ENCODE measurements around the gene VASN.

The VASN gene

DNA sequence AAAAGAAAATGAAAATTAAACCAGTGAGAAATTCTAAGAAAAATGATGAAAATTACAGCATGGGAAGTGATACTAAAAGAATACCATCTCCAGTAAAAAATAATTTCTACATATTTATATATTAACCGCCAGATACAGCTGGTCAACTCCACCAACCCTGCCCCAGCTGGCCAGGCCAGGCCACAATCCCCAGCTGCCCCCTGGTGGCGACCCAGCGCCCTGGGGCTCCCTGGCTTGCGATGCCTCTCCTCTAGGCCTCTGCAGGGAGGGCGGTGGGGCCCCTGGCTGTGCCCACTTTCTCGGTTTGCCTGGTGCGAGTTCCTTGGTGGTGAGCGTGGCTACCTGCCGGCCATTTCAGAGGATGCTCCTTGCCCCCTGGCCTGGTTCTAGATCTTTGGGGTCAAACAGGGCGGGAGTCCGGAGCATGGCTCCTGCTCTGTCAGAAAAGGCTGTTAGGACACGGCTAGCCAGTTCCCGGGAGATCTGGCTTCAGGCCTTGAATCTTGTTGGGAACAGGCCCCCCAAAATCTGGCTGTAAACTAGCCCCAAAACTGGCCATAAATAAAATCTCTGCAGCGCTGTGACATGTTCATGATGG is 41.3 kb upstream of the VASN start:
- H3K36me3 ChIP-seq (ENCODE audit: control insufficient read depth, low read length), result no peaks in the 10 kb centered on the region
- peaks cover 21% of the 10 kb centered on the region for H3K27me3 ChIP-seq (ENCODE audit: control insufficient read depth, low read length)
- H3K4me3 ChIP-seq (ENCODE audit: low read length), result no peak overlapping the region
- no peaks in the 10 kb centered on the region for H3F3A ChIP-seq (ENCODE audit: control insufficient read depth, insufficient read depth)
- H3K27ac ChIP-seq (ENCODE audit: low read depth, low read length), result no peak overlapping the region
- H3K4me1 ChIP-seq (ENCODE audit: control insufficient read depth, low read length), result peaks cover 16% of the 10 kb centered on the region
- no peak overlapping the region for H3K4me2 ChIP-seq (ENCODE audit: low read length)
- TF ChIP-seq, protein P1, sequence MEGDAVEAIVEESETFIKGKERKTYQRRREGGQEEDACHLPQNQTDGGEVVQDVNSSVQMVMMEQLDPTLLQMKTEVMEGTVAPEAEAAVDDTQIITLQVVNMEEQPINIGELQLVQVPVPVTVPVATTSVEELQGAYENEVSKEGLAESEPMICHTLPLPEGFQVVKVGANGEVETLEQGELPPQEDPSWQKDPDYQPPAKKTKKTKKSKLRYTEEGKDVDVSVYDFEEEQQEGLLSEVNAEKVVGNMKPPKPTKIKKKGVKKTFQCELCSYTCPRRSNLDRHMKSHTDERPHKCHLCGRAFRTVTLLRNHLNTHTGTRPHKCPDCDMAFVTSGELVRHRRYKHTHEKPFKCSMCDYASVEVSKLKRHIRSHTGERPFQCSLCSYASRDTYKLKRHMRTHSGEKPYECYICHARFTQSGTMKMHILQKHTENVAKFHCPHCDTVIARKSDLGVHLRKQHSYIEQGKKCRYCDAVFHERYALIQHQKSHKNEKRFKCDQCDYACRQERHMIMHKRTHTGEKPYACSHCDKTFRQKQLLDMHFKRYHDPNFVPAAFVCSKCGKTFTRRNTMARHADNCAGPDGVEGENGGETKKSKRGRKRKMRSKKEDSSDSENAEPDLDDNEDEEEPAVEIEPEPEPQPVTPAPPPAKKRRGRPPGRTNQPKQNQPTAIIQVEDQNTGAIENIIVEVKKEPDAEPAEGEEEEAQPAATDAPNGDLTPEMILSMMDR (IDR thresholded peaks at IDR 0.05; ENCODE audit: low read depth, low read length, poor library complexity, severe bottlenecking), result peak; percentile 86
- TF ChIP-seq EZH2phosphoT487 (IDR thresholded peaks at IDR 0.05; ENCODE audit: borderline replicate concordance, low read length), result no peak
- H3K9me2 ChIP-seq (replicated peaks; ENCODE audit: control insufficient read depth, low read length), result no peaks in the 10 kb centered on the region
- H3K79me2 ChIP-seq (ENCODE audit: control insufficient read depth, low read length), result no peaks in the 10 kb centered on the region
- H4K20me1 ChIP-seq (ENCODE audit: control insufficient read depth, insufficient read depth, low read depth, low read length), result no peaks in the 10 kb centered on the region; the same call in 1 of the 2 replicates
- H3K9me3 ChIP-seq (ENCODE audit: control insufficient read depth, insufficient read depth, low read length), result no peaks in the 10 kb centered on the region

DNA sequence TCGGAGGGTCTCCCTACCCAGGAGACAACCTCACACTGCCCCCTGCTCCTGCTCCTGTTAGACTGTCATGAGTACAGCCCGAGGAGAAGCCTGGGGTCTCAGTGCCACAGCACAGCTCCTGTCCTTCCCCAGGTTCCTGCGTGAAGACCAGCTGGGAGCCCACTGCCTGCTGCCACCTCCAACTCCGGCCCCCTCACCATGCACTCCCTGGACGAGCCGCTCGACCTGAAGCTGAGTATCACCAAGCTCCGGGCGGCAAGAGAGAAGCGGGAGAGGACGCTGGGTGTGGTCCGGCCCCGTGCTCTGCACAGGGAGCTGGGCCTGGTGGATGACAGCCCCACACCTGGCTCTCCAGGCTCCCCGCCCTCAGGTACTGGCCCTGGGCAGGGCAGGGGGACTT is 39.6 kb upstream of the VASN start:
- Histone ChIP-seq H3K4me3 (ENCODE audit: low read length) (no peak overlapping the region), H4K20me1 (ENCODE audit: control insufficient read depth, insufficient read depth, low read depth, low read length) (no peaks in the 10 kb centered on the region; the same call in 1 of the 2 replicates), H3K79me2 (ENCODE audit: control insufficient read depth, low read length) (no peaks in the 10 kb centered on the region), H3K4me1 (ENCODE audit: control insufficient read depth, low read length) (peaks cover 11% of the 10 kb centered on the region), H3K36me3 (ENCODE audit: control insufficient read depth, low read length) (no peaks in the 10 kb centered on the region), H3K27ac (ENCODE audit: low read depth, low read length) (no peak overlapping the region), H3K4me2 (ENCODE audit: low read length) (no peak overlapping the region), H3F3A (ENCODE audit: control insufficient read depth, insufficient read depth) (no peaks in the 10 kb centered on the region), H3K9me2 (replicated peaks; ENCODE audit: control insufficient read depth, low read length) (no peaks in the 10 kb centered on the region), H3K27me3 (ENCODE audit: control insufficient read depth, low read length) (peaks cover 17% of the 10 kb centered on the region), H3K9me3 (ENCODE audit: control insufficient read depth, insufficient read depth, low read length) (no peaks in the 10 kb centered on the region)
- no peak for TF ChIP-seq EZH2phosphoT487 (IDR thresholded peaks at IDR 0.05; ENCODE audit: borderline replicate concordance, low read length)
- TF ChIP-seq, protein P1 (IDR thresholded peaks at IDR 0.05; ENCODE audit: low read depth, low read length, poor library complexity, severe bottlenecking), result no peak

DNA sequence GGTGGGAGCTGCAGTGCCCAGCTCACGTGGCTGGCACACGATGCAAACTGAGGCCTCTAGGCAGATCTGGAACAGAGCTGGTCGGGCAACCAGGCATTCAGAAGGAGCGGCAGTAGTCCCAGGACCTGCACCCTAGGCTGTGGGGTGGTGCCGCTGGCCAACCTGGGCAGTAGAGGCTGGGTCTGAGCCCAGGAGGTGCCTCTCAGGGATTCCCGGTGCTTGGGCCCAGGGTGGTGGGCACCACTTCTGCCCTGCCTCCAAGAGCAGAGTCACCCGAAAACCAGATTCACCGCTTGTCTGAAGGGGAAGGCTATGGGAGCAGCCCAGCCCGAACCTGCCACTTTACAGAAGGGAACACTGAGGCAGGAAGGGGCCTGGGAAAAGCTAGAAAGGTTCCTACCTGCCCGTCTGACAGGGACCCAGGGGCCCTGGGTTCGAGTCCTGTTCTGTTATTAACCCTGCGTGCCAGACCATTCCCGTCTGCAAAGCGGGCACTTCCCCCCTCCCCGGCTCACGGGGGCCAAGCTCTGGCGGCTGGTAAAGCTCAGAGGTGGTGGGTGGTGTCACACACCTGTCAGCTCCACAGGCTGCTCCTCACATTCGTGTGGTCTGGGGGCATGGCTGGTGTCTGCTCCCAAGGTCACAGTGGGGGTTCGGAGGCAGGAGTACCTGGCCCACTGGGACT is 38.9 kb upstream of the VASN start:
- no peak overlapping the region for H3K4me3 ChIP-seq (ENCODE audit: low read length)
- peaks cover 12% of the 10 kb centered on the region for H3K27me3 ChIP-seq (ENCODE audit: control insufficient read depth, low read length)
- no peaks in the 10 kb centered on the region for H3F3A ChIP-seq (ENCODE audit: control insufficient read depth, insufficient read depth)
- H3K4me2 ChIP-seq (ENCODE audit: low read length), result no peak overlapping the region
- peaks cover 7% of the 10 kb centered on the region for H3K4me1 ChIP-seq (ENCODE audit: control insufficient read depth, low read length)
- no peaks in the 10 kb centered on the region for H3K36me3 ChIP-seq (ENCODE audit: control insufficient read depth, low read length)
- H3K27ac ChIP-seq (ENCODE audit: low read depth, low read length), result no peak overlapping the region
- H4K20me1 ChIP-seq (ENCODE audit: control insufficient read depth, insufficient read depth, low read depth, low read length), result no peaks in the 10 kb centered on the region; the same call in 1 of the 2 replicates
- no peak for TF ChIP-seq EZH2phosphoT487 (IDR thresholded peaks at IDR 0.05; ENCODE audit: borderline replicate concordance, low read length)
- TF ChIP-seq, protein P1 (IDR thresholded peaks at IDR 0.05; ENCODE audit: low read depth, low read length, poor library complexity, severe bottlenecking), result no peak
- H3K79me2 ChIP-seq (ENCODE audit: control insufficient read depth, low read length), result no peaks in the 10 kb centered on the region
- H3K9me2 ChIP-seq (replicated peaks; ENCODE audit: control insufficient read depth, low read length), result no peaks in the 10 kb centered on the region
- no peaks in the 10 kb centered on the region for H3K9me3 ChIP-seq (ENCODE audit: control insufficient read depth, insufficient read depth, low read length)

All from DOHH2 (cell line).